Keratinocyte (primary cell): ENCODE measurements around the gene PPAT.

Experiments
- EZH2 ChIP-seq: IDR thresholded peaks from one replicate; pipeline ENCODE4 v1.6.1; 2012; ENCODE audit warnings: inconsistent platforms, mild to moderate bottlenecking, low read length, moderate library complexity
- TF ChIP-seq, protein P1 (sequence below), 3 experiments: IDR thresholded peaks in 1 of 3; conservative IDR thresholded peaks in 1 of 3; optimal IDR thresholded peaks in 1 of 3; 2 replicates in 2 of 3; 3 replicates in 1 of 3; pipeline versions ENCODE3 to v1.5.1; 2011; ENCODE audit warnings: low read length in 3 of 3, mild to moderate bottlenecking in 3 of 3, moderate library complexity in 2 of 3, control low read depth in 1 of 3, inconsistent platforms in 1 of 3; ENCODE audit not compliant: insufficient read depth in 2 of 3; ENCODE audit errors: extremely low read depth in 1 of 3

- TF ChIP-seq, protein P1, sequence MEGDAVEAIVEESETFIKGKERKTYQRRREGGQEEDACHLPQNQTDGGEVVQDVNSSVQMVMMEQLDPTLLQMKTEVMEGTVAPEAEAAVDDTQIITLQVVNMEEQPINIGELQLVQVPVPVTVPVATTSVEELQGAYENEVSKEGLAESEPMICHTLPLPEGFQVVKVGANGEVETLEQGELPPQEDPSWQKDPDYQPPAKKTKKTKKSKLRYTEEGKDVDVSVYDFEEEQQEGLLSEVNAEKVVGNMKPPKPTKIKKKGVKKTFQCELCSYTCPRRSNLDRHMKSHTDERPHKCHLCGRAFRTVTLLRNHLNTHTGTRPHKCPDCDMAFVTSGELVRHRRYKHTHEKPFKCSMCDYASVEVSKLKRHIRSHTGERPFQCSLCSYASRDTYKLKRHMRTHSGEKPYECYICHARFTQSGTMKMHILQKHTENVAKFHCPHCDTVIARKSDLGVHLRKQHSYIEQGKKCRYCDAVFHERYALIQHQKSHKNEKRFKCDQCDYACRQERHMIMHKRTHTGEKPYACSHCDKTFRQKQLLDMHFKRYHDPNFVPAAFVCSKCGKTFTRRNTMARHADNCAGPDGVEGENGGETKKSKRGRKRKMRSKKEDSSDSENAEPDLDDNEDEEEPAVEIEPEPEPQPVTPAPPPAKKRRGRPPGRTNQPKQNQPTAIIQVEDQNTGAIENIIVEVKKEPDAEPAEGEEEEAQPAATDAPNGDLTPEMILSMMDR (optimal IDR thresholded peaks at IDR 0.05 in 1 of 3, IDR thresholded peaks at IDR 0.05 in 1 of 3, conservative IDR thresholded peaks at IDR 0.05 in 1 of 3; ENCODE audit: extremely low read depth in 1 of 3, insufficient read depth in 2 of 3, low read length in 3 of 3), result no peak
- TF ChIP-seq EZH2, result no peak
Measured at GRCh38 chr4:56391270-56391669, 44.1 kb downstream of the PPAT start.
